HG03175 (cell line): Measurements from ENCODE around the gene S100PBP.
"Not testable (repeated sequence)": the region's sequence is repeated elsewhere in the genome, so short reads cannot be mapped to it uniquely, and the experiment has no call there.

Experiments used
- ATAC-seq: cut with Tn5 transposase; IDR thresholded peaks from one replicate; pipeline ENCODE4 v1.9.1; 2021; ENCODE audit warnings: mild to moderate bottlenecking, moderate library complexity; ENCODE audit not compliant: unreplicated experiment

S100PBP gene

GRCh38 chr1:32898958-32899357 lies 81.5 kb downstream of the S100PBP start:
- ATAC-seq, result no peak

- ATAC-seq, result no peak
Observed at GRCh38 chr1:32899586-32900296, 82.3 kb downstream of the S100PBP start.

DNA sequence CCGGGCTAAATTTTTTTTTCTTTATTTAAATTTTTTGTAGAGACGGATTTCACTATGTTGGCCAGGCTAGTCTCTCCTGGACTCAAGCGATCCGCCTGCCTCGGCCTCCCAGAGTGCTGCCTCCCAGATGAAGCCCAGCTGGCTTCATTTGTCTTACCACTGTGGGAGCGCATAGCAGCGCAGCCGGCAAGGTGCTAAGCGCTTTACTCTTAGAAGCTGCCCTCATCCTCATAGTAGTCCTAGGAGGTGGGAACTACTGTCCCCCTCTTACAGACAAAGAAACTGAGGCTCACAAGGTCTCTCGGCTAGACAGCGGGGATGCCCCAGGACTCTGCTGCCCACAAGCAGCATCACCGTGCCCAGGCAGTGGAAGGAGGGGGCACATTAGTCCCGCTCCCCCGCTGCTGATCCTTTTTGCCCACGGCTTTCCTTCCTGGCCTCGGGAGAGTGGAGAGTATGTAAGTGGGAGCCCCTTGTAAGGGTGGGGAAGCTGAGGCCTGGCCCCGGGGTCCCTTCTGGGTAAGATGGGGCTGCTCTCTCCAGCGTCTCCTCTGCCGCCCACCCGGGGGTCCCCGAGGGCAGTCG lies 83.0 kb downstream of the S100PBP start:
- ATAC-seq, result no peak

DNA sequence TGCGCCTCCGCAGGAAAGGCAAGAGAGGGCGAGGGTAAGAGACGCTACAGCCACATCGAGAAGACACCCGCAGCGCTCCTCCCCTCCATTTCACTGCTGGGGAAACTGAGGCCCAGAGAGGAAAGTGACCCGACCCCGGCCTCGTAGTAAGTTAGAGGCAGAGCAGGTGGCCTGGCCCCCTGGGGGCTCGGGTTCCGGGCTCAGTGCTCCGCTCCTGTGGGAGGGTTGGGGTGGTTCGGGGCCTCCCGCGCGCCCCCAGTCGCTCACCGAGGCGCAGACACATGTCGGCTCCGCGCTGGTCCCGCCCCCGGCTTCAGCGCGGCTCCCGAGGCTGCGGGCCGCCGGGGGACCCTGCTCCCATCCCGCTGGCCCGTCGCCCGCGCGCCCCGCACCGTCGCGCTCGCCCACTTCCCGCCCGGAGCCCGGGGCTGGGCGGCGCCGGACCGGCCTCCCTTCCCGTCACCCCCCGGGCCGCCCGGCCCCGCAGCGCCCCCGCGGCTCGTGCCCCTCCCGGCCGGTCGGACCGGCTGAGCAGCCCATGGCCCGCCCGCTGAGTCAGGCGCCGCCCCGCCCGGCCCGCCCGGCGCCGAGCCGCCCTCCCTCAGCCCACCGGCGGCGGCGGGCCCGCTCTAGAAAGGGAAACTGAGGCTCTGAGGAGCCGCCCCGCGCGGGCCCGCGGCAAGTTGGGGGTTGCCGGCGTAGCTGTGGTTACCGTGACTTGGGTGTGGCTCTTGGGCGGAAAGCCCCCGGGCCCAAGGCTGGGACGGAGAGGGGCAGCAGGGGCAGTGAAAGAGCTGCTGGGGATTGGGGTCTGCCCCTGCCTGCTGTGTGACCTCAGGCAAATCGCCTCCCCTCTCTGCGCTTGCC lies 83.7 kb downstream of the S100PBP start, which contains the start of gene TMEM54:
Gene TMEM54 (minus strand): TSS at position 434 of the 867 bp plus-strand sequence. CDS start 151 bp downstream, at position 283.
- no peak for ATAC-seq

GRCh38 chr1:32901823-32902534 lies 84.5 kb downstream of the S100PBP start:
- no peak for ATAC-seq

DNA sequence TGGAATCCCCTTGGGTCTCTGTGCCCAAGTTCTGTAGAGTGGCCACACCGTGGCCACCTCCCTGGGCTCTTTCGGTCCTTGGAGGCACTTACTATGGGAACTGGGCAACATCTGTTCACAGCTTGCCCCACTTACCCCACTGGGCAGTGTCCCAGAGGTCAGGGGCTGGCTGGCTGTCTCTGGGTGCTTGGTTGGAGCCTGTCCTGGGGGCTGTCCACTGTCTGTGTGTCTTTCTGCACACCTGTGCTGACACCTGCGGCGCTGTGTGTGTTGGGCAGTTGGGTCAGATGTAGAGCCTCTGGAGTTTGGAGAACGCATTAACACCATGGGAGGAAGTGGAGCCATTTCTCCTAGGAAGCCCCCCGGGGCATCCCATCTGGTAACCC lies 85.1 kb downstream of the S100PBP start:
- no peak for ATAC-seq

DNA sequence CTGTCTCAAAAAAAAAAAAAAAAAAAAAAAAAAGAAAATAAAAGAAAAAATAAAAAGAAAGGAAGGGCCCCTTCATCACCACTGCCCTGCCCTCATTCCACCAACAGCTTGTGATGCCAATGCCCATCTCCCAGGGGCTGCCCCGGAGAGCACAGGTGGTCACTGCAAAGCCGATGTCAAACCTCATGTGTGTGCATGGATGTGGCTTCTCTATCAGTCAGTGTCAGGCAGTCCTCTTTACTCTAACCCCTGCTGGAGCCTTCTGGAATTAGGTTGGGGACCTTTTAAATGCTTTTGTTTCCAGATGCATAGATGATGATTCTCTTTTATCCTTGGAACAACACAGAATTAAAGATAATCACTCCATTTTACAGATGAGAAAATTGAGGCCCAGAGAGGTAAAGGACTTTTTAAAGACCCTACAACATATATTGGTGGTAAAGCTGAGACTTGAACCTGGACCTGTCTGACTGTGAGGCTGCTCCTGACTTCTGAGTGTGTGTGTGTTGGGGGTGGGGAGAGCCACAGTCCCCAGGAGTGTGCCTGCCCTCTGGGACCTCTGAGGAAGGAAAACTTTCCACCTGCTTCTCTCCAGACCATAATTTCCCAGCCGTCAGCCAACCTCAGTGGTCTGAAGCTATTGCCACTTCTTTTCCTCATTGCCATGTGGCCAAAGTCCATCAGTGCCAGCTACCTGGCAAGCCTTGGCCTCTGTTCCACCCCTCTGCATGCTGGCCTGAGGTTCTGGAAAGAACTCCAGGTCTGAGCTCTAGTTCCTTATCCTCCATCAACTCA lies 86.7 kb downstream of the S100PBP start:
- no peak for ATAC-seq

DNA sequence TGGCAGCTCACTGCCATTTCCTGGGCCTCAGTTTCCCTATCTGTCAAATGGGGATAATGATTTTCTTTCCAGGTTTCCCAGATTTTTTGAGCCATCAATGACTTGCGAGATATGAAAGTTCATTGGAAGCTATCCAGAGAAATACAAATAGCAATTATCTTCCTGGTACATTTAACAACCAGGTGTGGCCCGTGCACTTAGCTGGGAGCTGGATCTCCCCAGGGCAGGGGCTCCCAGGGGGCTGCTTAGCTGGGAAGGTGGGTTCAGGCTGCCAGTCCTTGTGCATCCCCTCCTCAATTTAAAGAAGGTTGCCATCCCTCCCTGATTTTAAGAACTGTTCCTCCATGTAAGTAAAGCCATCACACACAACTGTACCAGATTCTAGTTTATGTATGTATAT lies 87.3 kb downstream of the S100PBP start:
- no peak for ATAC-seq

DNA sequence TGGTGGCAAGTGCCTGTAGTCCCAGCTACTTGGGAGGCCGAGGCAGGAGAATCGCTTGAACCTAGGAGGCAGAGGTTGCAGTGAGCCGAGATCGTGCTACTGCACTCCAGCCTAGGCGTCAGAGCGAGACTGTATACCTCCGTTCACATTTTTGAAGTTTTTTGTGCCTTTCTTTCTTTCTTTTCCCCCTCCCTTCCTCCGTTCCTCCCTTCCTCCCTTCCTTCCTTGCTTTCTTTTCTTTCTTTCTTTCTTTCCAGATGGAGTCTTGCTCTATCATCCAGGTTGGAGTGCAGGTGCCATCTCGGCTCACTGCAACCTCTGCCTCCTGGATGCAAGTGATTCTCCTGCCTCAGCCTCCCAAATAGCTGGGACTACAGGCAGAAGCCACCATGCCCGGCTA lies 88.1 kb downstream of the S100PBP start:
- not testable (repeated sequence) for ATAC-seq

GRCh38 chr1:32906654-32907053 lies 89.2 kb downstream of the S100PBP start:
- ATAC-seq, result no peak

DNA sequence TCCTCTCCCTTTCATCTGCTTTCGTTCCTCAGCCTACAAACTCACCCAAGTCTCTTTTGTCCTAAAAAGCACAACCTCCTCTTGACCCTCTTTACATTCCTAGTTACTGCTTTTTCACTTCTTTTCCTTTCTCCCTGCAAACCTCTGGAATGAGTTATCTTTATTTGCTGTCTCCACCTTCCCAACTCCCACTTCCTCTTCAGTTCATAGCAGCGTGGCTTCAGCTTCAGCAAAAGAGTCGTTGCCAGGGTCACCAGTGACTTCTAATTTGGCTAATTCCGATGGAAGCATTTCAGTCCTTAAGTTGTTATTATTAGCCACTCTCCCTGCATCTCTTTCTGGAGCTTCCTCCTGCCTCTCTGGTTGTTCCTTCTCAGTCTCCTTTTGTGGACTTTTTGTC lies 90.0 kb downstream of the S100PBP start:
- ATAC-seq, result no peak
